Adipocyte (in vitro differentiated cells): ENCODE data around the gene CCDC88A.
"Not testable (repeated sequence)": the region's sequence is repeated elsewhere in the genome, so short reads cannot be mapped to it uniquely, and the experiment has no call there.

Source experiments
- DNase-seq: peaks from one replicate; pipeline ENCODE4 v3.0.0-alpha.2; 2015; ENCODE audit warnings: low read depth
- H3K27me3 ChIP-seq: replicated peaks from 2 replicates; pipeline ENCODE4 v1.7.0; 2013; ENCODE audit warnings: mild to moderate bottlenecking, low read length, moderate library complexity; ENCODE audit not compliant: control insufficient read depth, insufficient read depth
- H3K36me3 ChIP-seq: 2 replicates; pipeline ENCODE4 v1.7.0; 2013; ENCODE audit warnings: low read length, mild to moderate bottlenecking, moderate library complexity; ENCODE audit not compliant: control insufficient read depth, insufficient read depth, severe bottlenecking
- H3K4me1 ChIP-seq: 2 replicates; pipeline ENCODE4 v1.7.0; 2013; ENCODE audit warnings: mild to moderate bottlenecking, low read length, moderate library complexity; ENCODE audit not compliant: control insufficient read depth, insufficient read depth
- H3K4me3 ChIP-seq: 2 replicates; pipeline ENCODE4 v1.7.0; 2013; ENCODE audit warnings: mild to moderate bottlenecking, low read length, moderate library complexity
- H3K9ac ChIP-seq: 2 replicates; pipeline ENCODE4 v1.7.0; 2013; ENCODE audit warnings: mild to moderate bottlenecking, low read length, moderate library complexity
- H3K9me3 ChIP-seq: 2 replicates; pipeline ENCODE4 v1.7.0; 2013; ENCODE audit warnings: mild to moderate bottlenecking, low read length, moderate library complexity; ENCODE audit not compliant: control insufficient read depth

CCDC88A gene

GRCh38 chr2:55282110-55282917, 137.3 kb downstream of the CCDC88A start:
- H3K4me3 ChIP-seq, result peak overlapping the region; percentile 89
- no peaks in the 10 kb centered on the region for H3K27me3 ChIP-seq
- DNase-seq, result peak; percentile 73
- no peaks in the 10 kb centered on the region for H3K9me3 ChIP-seq
- H3K9ac ChIP-seq, result peak overlapping the region; percentile 90
- H3K36me3 ChIP-seq, result peaks cover 6% of the 10 kb centered on the region
- H3K4me1 ChIP-seq, result peaks cover 12% of the 10 kb centered on the region

GRCh38 chr2:55280851-55281546, 138.7 kb downstream of the CCDC88A start:
- not testable (repeated sequence) for H3K9me3 ChIP-seq, H3K27me3 ChIP-seq, DNase-seq, H3K4me3 ChIP-seq, H3K36me3 ChIP-seq, H3K9ac ChIP-seq
- peaks cover 12% of the 10 kb centered on the region for H3K4me1 ChIP-seq

- H3K36me3 ChIP-seq, H3K27me3 ChIP-seq, DNase-seq, H3K9ac ChIP-seq, H3K4me3 ChIP-seq, H3K9me3 ChIP-seq: not testable (repeated sequence)
- H3K4me1 ChIP-seq, result peaks cover 12% of the 10 kb centered on the region
These were observed 139.7 kb downstream of the CCDC88A start for GRCh38 chr2:55279859-55280424.

GRCh38 chr2:55279214-55279835, 140.3 kb downstream of the CCDC88A start:
- DNase-seq, H3K4me3 ChIP-seq: not testable (repeated sequence)
- peaks cover 12% of the 10 kb centered on the region for H3K4me1 ChIP-seq

GRCh38 chr2:55277310-55277709, 142.3 kb downstream of the CCDC88A start:
- Histone ChIP-seq H3K4me1 (no peaks in the 10 kb centered on the region), H3K9me3 (no peaks in the 10 kb centered on the region), H3K4me3 (no peak overlapping the region), H3K36me3 (no peaks in the 10 kb centered on the region), H3K9ac (no peak overlapping the region), H3K27me3 (no peaks in the 10 kb centered on the region)
- DNase-seq, result no peak

More at GRCh38 chr2:55279214-55279835, 140.3 kb downstream of the CCDC88A start:
- H3K27me3 ChIP-seq, H3K9me3 ChIP-seq, H3K36me3 ChIP-seq, H3K9ac ChIP-seq: not testable (repeated sequence)

- H3K4me1 ChIP-seq, H3K36me3 ChIP-seq, H3K27me3 ChIP-seq, H3K9me3 ChIP-seq, H3K4me3 ChIP-seq, H3K9ac ChIP-seq, DNase-seq: not testable (repeated sequence)
These were observed 145.3 kb downstream of the CCDC88A start for GRCh38 chr2:55274346-55274745.

- Histone ChIP-seq H3K9me3 (no peaks in the 10 kb centered on the region), H3K4me3 (peak overlapping the region; percentile 100), H3K4me1 (peaks cover 13% of the 10 kb centered on the region), H3K27me3 (no peaks in the 10 kb centered on the region), H3K36me3 (peaks cover 15% of the 10 kb centered on the region), H3K9ac (peak overlapping the region; percentile 99)
- peak; percentile 20 for DNase-seq
These were observed 150.0 kb downstream of the CCDC88A start for GRCh38 chr2:55269645-55269990.

- H3K9me3 ChIP-seq, result no peaks in the 10 kb centered on the region
- H3K27me3 ChIP-seq, result no peaks in the 10 kb centered on the region
- H3K4me1 ChIP-seq, result peaks cover 13% of the 10 kb centered on the region
- H3K36me3 ChIP-seq, result peaks cover 19% of the 10 kb centered on the region
- H3K9ac ChIP-seq, result peak within 1 kb of the TSS; percentile 99
- peak; percentile 97 for DNase-seq
- peak within 1 kb of the TSS; percentile 100 for H3K4me3 ChIP-seq
These were observed 150.6 kb downstream of the CCDC88A start, which contains the start of gene MTIF2 for GRCh38 chr2:55268907-55269644. Gene MTIF2 (minus strand): TSS chr2:55269231. CDS start chr2:55263858, 5,373 bp downstream.

GRCh38 chr2:55268288-55268906, 151.3 kb downstream of the CCDC88A start:
- peak overlapping the region; percentile 100 for H3K4me3 ChIP-seq
- H3K4me1 ChIP-seq, result peaks cover 13% of the 10 kb centered on the region
- peaks cover 25% of the 10 kb centered on the region for H3K36me3 ChIP-seq
- H3K9me3 ChIP-seq, result no peaks in the 10 kb centered on the region
- no peaks in the 10 kb centered on the region for H3K27me3 ChIP-seq
- peak overlapping the region; percentile 99 for H3K9ac ChIP-seq
- DNase-seq, result no peak

- H3K27me3 ChIP-seq, H3K9me3 ChIP-seq, H3K9ac ChIP-seq, DNase-seq, H3K4me1 ChIP-seq, H3K4me3 ChIP-seq: not testable (repeated sequence)
- H3K36me3 ChIP-seq, result peaks cover 71% of the 10 kb centered on the region
These were observed 160.1 kb downstream of the CCDC88A start for GRCh38 chr2:55259586-55259985.
